IPS-18c (cell line): ENCODE results near the gene ABI3.
"Not testable (repeated sequence)": the region's sequence is repeated elsewhere in the genome, so short reads cannot be mapped to it uniquely, and the experiment has no call there.

Experiments
- H3K4me3 ChIP-seq: 2 replicates; pipeline ENCODE4 v1.7.0; 2013; ENCODE audit warnings: low read depth, mild to moderate bottlenecking, low read length, moderate library complexity; ENCODE audit not compliant: insufficient read depth
- H3K9me3 ChIP-seq: one replicate; pipeline ENCODE4 v1.6.1; 2013; ENCODE audit warnings: mild to moderate bottlenecking, low read length, moderate library complexity; ENCODE audit not compliant: control insufficient read depth, insufficient read depth

ABI3 gene

GRCh38 chr17:49260817-49261291, 50.3 kb downstream of the ABI3 start:
- H3K9me3 ChIP-seq, result no peaks in the 10 kb centered on the region
- peak overlapping the region; percentile 64 for H3K4me3 ChIP-seq

- not testable (repeated sequence) for H3K9me3 ChIP-seq, H3K4me3 ChIP-seq
Observed at GRCh38 chr17:49261540-49261939, 51.0 kb downstream of the ABI3 start.

GRCh38 chr17:49266233-49266632, 55.7 kb downstream of the ABI3 start:
- Histone ChIP-seq H3K9me3 (no peaks in the 10 kb centered on the region), H3K4me3 (no peak overlapping the region)

GRCh38 chr17:49267912-49268311, 57.4 kb downstream of the ABI3 start:
- H3K4me3 ChIP-seq, result no peak overlapping the region
- H3K9me3 ChIP-seq, result no peaks in the 10 kb centered on the region

- H3K4me3 ChIP-seq, result no peak overlapping the region
- no peaks in the 10 kb centered on the region for H3K9me3 ChIP-seq
Observed at GRCh38 chr17:49269356-49269755, 58.8 kb downstream of the ABI3 start.
